Mucosa of descending colon (tissue), 3 donors: ENCODE data around the gene NKX2-2. TPM values are rescaled to one million over a fixed set of nuclear protein-coding genes. Genes with fewer than 3 reads are reported as not detected.

ENCODE experiments used
- ATAC-seq: fragments of 200-7000 bp; cut with Tn5 transposase; one replicate; pipeline ENCODE4 v1.9.1; 2020; ENCODE audit warnings: mild to moderate bottlenecking, moderate library complexity
- DNase-seq, 3 donors: peaks; one replicate each; pipeline ENCODE4 v3.0.0-alpha.2; 2020
- H3K36me3 ChIP-seq: fragments of 200-600 bp; one replicate; pipeline ENCODE4 v1.8.0; 2021; ENCODE audit warnings: low read depth, mild to moderate bottlenecking
- H3K4me1 ChIP-seq: fragments of 200-600 bp; one replicate; pipeline ENCODE4 v1.8.0; 2021; ENCODE audit warnings: low read depth, mild to moderate bottlenecking
- H3K4me3 ChIP-seq: fragments of 200-600 bp; one replicate; pipeline ENCODE4 v1.8.0; 2021; ENCODE audit warnings: mild to moderate bottlenecking
- H3K9me3 ChIP-seq: fragments of 200-600 bp; one replicate; pipeline ENCODE4 v1.8.0; 2021; ENCODE audit warnings: mild to moderate bottlenecking
- intact Hi-C, 2 donors: fragments of 100-400 bp; cut with DNase I in 1 of 2; cut with micrococcal nuclease in 1 of 2; formaldehyde crosslinking; loops; one replicate each; pipeline versions ENCODE4 v1.11.0 to v1.11.1; 2022; cut with DNase I, micrococcal nuclease
- total RNA-seq, 3 donors: library from RNA; stranded (reverse); fragmentation: NEBNext Ultra II Directional in 2 of 3; extraction: Animal tissue kit (Norgen Biotek cat#: 25700) in 2 of 3; gene quantifications; one replicate each; pipeline versions ENCODE4 v1.2.1 to v1.2.4, GENCODE V29; 2021 to 2023
- TF ChIP-seq, protein P1 (sequence below): fragments of 200-600 bp; IDR thresholded peaks from one replicate; pipeline ENCODE4 v1.8.0; 2022; ENCODE audit warnings: antibody characterized with exemption, mild to moderate bottlenecking
- donor health status: DM: no; HTN: no; CAD: no; lungs with moderate emphysema.
- donor health status: DM: no; HTN: no; CAD: no.
- donor health status: DM: no; HTN: yes; CAD: no.

Gene NKX2-2
- total RNA-seq, 3 donors from 2014 or later = 0.22 to 1.8 (median 0.81) TPM

DNA sequence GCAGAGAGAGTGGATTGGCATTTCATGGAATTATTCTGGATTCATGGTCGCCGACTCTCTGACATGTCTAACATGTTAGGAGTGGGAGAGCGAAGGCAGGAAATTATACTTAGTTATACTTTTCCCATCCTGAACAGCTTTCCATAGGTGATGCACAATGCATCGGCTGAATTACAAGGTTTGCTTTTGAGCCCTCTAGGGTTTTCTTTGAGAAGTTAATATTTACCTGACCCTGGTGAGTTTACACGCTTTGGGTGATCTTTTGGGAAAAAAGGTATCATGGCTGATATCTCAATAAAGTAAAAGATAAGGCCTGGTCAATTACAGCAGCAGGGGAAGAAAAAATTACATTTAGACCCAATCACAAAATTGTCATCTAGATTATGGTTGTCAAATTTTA lies 14.0 kb upstream of the NKX2-2 start:
- DNase-seq = no peak
- no peak for ATAC-seq
- TF ChIP-seq, protein P1, sequence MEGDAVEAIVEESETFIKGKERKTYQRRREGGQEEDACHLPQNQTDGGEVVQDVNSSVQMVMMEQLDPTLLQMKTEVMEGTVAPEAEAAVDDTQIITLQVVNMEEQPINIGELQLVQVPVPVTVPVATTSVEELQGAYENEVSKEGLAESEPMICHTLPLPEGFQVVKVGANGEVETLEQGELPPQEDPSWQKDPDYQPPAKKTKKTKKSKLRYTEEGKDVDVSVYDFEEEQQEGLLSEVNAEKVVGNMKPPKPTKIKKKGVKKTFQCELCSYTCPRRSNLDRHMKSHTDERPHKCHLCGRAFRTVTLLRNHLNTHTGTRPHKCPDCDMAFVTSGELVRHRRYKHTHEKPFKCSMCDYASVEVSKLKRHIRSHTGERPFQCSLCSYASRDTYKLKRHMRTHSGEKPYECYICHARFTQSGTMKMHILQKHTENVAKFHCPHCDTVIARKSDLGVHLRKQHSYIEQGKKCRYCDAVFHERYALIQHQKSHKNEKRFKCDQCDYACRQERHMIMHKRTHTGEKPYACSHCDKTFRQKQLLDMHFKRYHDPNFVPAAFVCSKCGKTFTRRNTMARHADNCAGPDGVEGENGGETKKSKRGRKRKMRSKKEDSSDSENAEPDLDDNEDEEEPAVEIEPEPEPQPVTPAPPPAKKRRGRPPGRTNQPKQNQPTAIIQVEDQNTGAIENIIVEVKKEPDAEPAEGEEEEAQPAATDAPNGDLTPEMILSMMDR = no peak
- no peaks in the 10 kb centered on the region for H3K36me3 ChIP-seq
- H3K4me1 ChIP-seq = no peaks in the 10 kb centered on the region
- no peak overlapping the region for H3K4me3 ChIP-seq
- intact Hi-C loops = no loop called here
- no peaks in the 10 kb centered on the region for H3K9me3 ChIP-seq

- H3K4me1 ChIP-seq = peaks cover 9% of the 10 kb centered on the region
- no peak for DNase-seq
- intact Hi-C loops = no loop called here
- no peaks in the 10 kb centered on the region for H3K9me3 ChIP-seq
- H3K36me3 ChIP-seq = no peaks in the 10 kb centered on the region
- TF ChIP-seq, protein P1 = no peak
- ATAC-seq = no peak
- H3K4me3 ChIP-seq = no peak overlapping the region
Measured at GRCh38 chr20:21526776-21527175, 12.9 kb upstream of the NKX2-2 start.

GRCh38 chr20:21523895-21524294 lies 10.0 kb upstream of the NKX2-2 start:
- DNase-seq (no peak), ATAC-seq (no peak)
- no peaks in the 10 kb centered on the region for H3K36me3 ChIP-seq
- TF ChIP-seq, protein P1 = no peak
- H3K4me1 ChIP-seq = peaks cover 11% of the 10 kb centered on the region
- H3K4me3 ChIP-seq = no peak overlapping the region
- no peaks in the 10 kb centered on the region for H3K9me3 ChIP-seq
- intact Hi-C loops = no loop called here

GRCh38 chr20:21523281-21523868 lies 9.5 kb upstream of the NKX2-2 start:
- Histone ChIP-seq H3K9me3 (no peaks in the 10 kb centered on the region), H3K36me3 (no peaks in the 10 kb centered on the region), H3K4me3 (no peak overlapping the region), H3K4me1 (peaks cover 11% of the 10 kb centered on the region)
- intact Hi-C loops = no loop called here
- TF ChIP-seq, protein P1 = no peak
- ATAC-seq (no peak), DNase-seq (no peak)

GRCh38 chr20:21522481-21523280 lies 8.8 kb upstream of the NKX2-2 start:
- peak in 1 of 3 donors; percentile 47 for DNase-seq
- peaks cover 11% of the 10 kb centered on the region for H3K4me1 ChIP-seq
- intact Hi-C loops = no loop called here
- TF ChIP-seq, protein P1 = no peak
- H3K4me3 ChIP-seq = no peak overlapping the region
- no peaks in the 10 kb centered on the region for H3K36me3 ChIP-seq
- H3K9me3 ChIP-seq = no peaks in the 10 kb centered on the region
- ATAC-seq = peak; percentile 70
